PFSK-1 (cell line): ENCODE measurements around the gene NECAB2. TPM values are rescaled to one million over a fixed set of nuclear protein-coding genes. Genes with fewer than 3 reads are reported as not detected.

Experiments
- FOXP2 ChIP-seq: optimal IDR thresholded peaks from 2 replicates; pipeline ENCODE3; 2011; ENCODE audit warnings: borderline replicate concordance, control low read depth, inconsistent platforms; ENCODE audit not compliant: insufficient read depth; ENCODE audit errors: extremely low read length, extremely low read depth
- POLR2AphosphoS5 ChIP-seq: IDR thresholded peaks from 2 replicates; pipeline ENCODE4 v1.6.1; 2012; ENCODE audit warnings: low read depth, mild to moderate bottlenecking, control low read depth, low read length, moderate library complexity
- REST ChIP-seq, 2 experiments: IDR thresholded peaks; 2 replicates each; pipeline versions ENCODE4 v1.6.1 to v1.8.0; 2011 to 2012; ENCODE audit warnings: low read depth in 2 of 2, low read length in 2 of 2, control low read depth in 1 of 2, inconsistent platforms in 1 of 2, mild to moderate bottlenecking in 1 of 2, moderate library complexity in 1 of 2; ENCODE audit not compliant: insufficient read depth in 1 of 2
- SIN3A ChIP-seq: IDR thresholded peaks from 2 replicates; pipeline ENCODE4 v1.6.1; 2012; ENCODE audit warnings: mild to moderate bottlenecking, low read length, moderate library complexity, borderline replicate concordance; ENCODE audit not compliant: insufficient read depth
- TAF1 ChIP-seq: IDR thresholded peaks from 2 replicates; pipeline ENCODE4 v1.6.1; 2012; ENCODE audit warnings: low read length, control low read depth, borderline replicate concordance; ENCODE audit not compliant: insufficient read depth
- polyA plus RNA-seq: library from polyadenylated mRNA; unstranded; fragments of >200 nt; gene quantifications from one replicate; pipeline ENCODE4 v1.2.1, GENCODE V29; 2012; ENCODE audit warnings: low read depth, missing spikeins; ENCODE audit not compliant: insufficient read length

Gene NECAB2
- 17.4 TPM for polyA plus RNA-seq

- no peak for TF ChIP-seq TAF1
- no peak for TF ChIP-seq REST (IDR thresholded peaks at IDR 0.05; ENCODE audit: insufficient read depth in 1 of 2, low read depth in 2 of 2, low read length in 2 of 2)
- TF ChIP-seq SIN3A: no peak
- no peak for TF ChIP-seq FOXP2
- TF ChIP-seq POLR2AphosphoS5: no peak
Measured at GRCh38 chr16:83967838-83968305, at the start of gene NECAB2. NECAB2 (plus strand) TSS chr16:83968244; CDS start chr16:83968649, 405 bp downstream.

- TF ChIP-seq SIN3A: no peak
Measured at GRCh38 chr16:83920894-83921491, 47.1 kb upstream of the NECAB2 start.

GRCh38 chr16:83923581-83924365 is 44.3 kb upstream of the NECAB2 start:
- TF ChIP-seq TAF1: no peak
- TF ChIP-seq SIN3A: no peak
- no peak for TF ChIP-seq FOXP2
- TF ChIP-seq REST (IDR thresholded peaks at IDR 0.05; ENCODE audit: insufficient read depth in 1 of 2, low read depth in 2 of 2, low read length in 2 of 2): no peak
- no peak for TF ChIP-seq POLR2AphosphoS5

GRCh38 chr16:83924686-83925085 is 43.4 kb upstream of the NECAB2 start:
- no peak for TF ChIP-seq TAF1
- no peak for TF ChIP-seq SIN3A
- no peak for TF ChIP-seq FOXP2
- no peak for TF ChIP-seq REST (IDR thresholded peaks at IDR 0.05; ENCODE audit: insufficient read depth in 1 of 2, low read depth in 2 of 2, low read length in 2 of 2)
- no peak for TF ChIP-seq POLR2AphosphoS5

- TF ChIP-seq TAF1 (no peak), REST (IDR thresholded peaks at IDR 0.05; ENCODE audit: insufficient read depth in 1 of 2, low read depth in 2 of 2, low read length in 2 of 2) (no peak), FOXP2 (no peak), POLR2AphosphoS5 (no peak), SIN3A (no peak)
Measured at GRCh38 chr16:83925095-83925905, 42.7 kb upstream of the NECAB2 start.
